ENCODE measurements around the gene CNTFR. TPM values are rescaled to one million over a fixed set of nuclear protein-coding genes. Genes with fewer than 3 reads are reported as not detected.
"Not testable (repeated sequence)": the region's sequence is repeated elsewhere in the genome, so short reads cannot be mapped to it uniquely, and the experiment has no call there.

The CNTFR gene
- total RNA-seq, 1 donor from 2014 or later: 8.6 TPM

- TF ChIP-seq EZH2 (IDR thresholded peaks at IDR 0.05) (no peak), EZH2phosphoT487 (IDR thresholded peaks at IDR 0.05) (no peak)
- TF ChIP-seq, protein P1, sequence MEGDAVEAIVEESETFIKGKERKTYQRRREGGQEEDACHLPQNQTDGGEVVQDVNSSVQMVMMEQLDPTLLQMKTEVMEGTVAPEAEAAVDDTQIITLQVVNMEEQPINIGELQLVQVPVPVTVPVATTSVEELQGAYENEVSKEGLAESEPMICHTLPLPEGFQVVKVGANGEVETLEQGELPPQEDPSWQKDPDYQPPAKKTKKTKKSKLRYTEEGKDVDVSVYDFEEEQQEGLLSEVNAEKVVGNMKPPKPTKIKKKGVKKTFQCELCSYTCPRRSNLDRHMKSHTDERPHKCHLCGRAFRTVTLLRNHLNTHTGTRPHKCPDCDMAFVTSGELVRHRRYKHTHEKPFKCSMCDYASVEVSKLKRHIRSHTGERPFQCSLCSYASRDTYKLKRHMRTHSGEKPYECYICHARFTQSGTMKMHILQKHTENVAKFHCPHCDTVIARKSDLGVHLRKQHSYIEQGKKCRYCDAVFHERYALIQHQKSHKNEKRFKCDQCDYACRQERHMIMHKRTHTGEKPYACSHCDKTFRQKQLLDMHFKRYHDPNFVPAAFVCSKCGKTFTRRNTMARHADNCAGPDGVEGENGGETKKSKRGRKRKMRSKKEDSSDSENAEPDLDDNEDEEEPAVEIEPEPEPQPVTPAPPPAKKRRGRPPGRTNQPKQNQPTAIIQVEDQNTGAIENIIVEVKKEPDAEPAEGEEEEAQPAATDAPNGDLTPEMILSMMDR (IDR thresholded peaks at IDR 0.05): no peak
- Histone ChIP-seq H3K36me3 (no peaks in the 10 kb centered on the region), H3K79me2 (ENCODE audit: low read depth) (no peaks in the 10 kb centered on the region), H3K4me3 (no peak overlapping the region), H2AFZ (replicated peaks) (no peak overlapping the region), H3K27me3 (peaks cover 12% of the 10 kb centered on the region), H3K4me1 (no peaks in the 10 kb centered on the region), H3K9me3 (ENCODE audit: low read depth) (no peaks in the 10 kb centered on the region), H4K20me1 (ENCODE audit: low read depth) (no peaks in the 10 kb centered on the region), H3K4me2 (no peak overlapping the region), H3K9ac (no peak overlapping the region), H3K27ac (no peak overlapping the region), H3F3A (ENCODE audit: low read depth) (no peaks in the 10 kb centered on the region)
- H3K9me3 Mint-ChIP-seq: peaks cover 10% of the 10 kb centered on the region
- no peaks in the 10 kb centered on the region for H3K36me3 Mint-ChIP-seq
- DNase-seq (ENCODE audit: low spot score): no peak
- H3K27me3 Mint-ChIP-seq (ENCODE audit: insufficient read depth, low read depth): peaks cover 10% of the 10 kb centered on the region
- no peak overlapping the region for H3K4me3 Mint-ChIP-seq
- no peaks in the 10 kb centered on the region for H3K4me1 Mint-ChIP-seq
- H3K27ac Mint-ChIP-seq: no peak overlapping the region
Observed at GRCh38 chr9:34536685-34537084, 52.8 kb downstream of the CNTFR start.

GRCh38 chr9:34532041-34532440 is 57.5 kb downstream of the CNTFR start:
- peaks cover 14% of the 10 kb centered on the region for H3K9me3 Mint-ChIP-seq
- DNase-seq (ENCODE audit: low spot score): not testable (repeated sequence)

DNA sequence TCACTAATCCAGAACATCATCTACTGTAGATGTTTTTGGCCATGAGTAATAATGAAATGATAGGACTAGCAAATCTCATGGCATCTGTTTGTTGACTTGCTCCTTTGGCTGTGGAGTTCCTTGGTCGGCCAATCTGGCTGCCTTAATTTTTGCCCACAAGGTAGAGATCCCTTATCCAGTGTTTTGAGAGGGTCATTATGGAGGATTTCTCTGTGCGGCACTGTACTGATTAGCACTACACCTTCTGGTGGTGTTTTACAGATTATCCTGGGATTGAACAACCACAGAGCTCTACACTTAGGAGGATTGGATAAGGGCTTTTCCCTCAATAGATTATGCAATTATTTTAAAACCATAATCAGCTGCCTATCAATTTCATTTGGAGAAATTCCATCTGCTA is 63.5 kb downstream of the CNTFR start:
- Histone ChIP-seq H3K4me3 (no peak overlapping the region), H3K9me3 (ENCODE audit: low read depth) (no peaks in the 10 kb centered on the region), H3K79me2 (ENCODE audit: low read depth) (no peaks in the 10 kb centered on the region), H3K27me3 (peaks cover 52% of the 10 kb centered on the region), H2AFZ (replicated peaks) (no peak overlapping the region), H3K4me1 (peaks cover 13% of the 10 kb centered on the region), H3F3A (ENCODE audit: low read depth) (peaks cover 6% of the 10 kb centered on the region), H3K4me2 (no peak overlapping the region), H4K20me1 (ENCODE audit: low read depth) (no peaks in the 10 kb centered on the region), H3K9ac (no peak overlapping the region), H3K36me3 (no peaks in the 10 kb centered on the region), H3K27ac (no peak overlapping the region)
- no peak overlapping the region for H3K27ac Mint-ChIP-seq
- peaks cover 2% of the 10 kb centered on the region for H3K9me3 Mint-ChIP-seq
- no peak overlapping the region for H3K4me3 Mint-ChIP-seq
- peaks cover 18% of the 10 kb centered on the region for H3K4me1 Mint-ChIP-seq
- peaks cover 14% of the 10 kb centered on the region for H3K27me3 Mint-ChIP-seq (ENCODE audit: insufficient read depth, low read depth)
- TF ChIP-seq EZH2phosphoT487 (IDR thresholded peaks at IDR 0.05) (no peak), EZH2 (IDR thresholded peaks at IDR 0.05) (no peak)
- TF ChIP-seq, protein P1 (IDR thresholded peaks at IDR 0.05): no peak
- H3K36me3 Mint-ChIP-seq: peaks cover 3% of the 10 kb centered on the region
- DNase-seq (ENCODE audit: low spot score): no peak

More at GRCh38 chr9:34532041-34532440, 57.5 kb downstream of the CNTFR start:
- H3K9ac ChIP-seq; H3K36me3 ChIP-seq; H3K4me3 ChIP-seq; H2AFZ ChIP-seq (replicated peaks); H3K27ac Mint-ChIP-seq; H3K79me2 ChIP-seq (ENCODE audit: low read depth); H3K4me2 ChIP-seq; H4K20me1 ChIP-seq (ENCODE audit: low read depth); H3K9me3 ChIP-seq (ENCODE audit: low read depth); H3K4me1 Mint-ChIP-seq; H3K4me3 Mint-ChIP-seq; H3K36me3 Mint-ChIP-seq; H3K4me1 ChIP-seq; H3F3A ChIP-seq (ENCODE audit: low read depth); H3K27ac ChIP-seq: not testable (repeated sequence)
- peaks cover 16% of the 10 kb centered on the region for H3K27me3 Mint-ChIP-seq (ENCODE audit: insufficient read depth, low read depth)
- peaks cover 25% of the 10 kb centered on the region for H3K27me3 ChIP-seq

GRCh38 chr9:34524349-34524748 is 65.2 kb downstream of the CNTFR start:
- Histone ChIP-seq H3K4me1 (peaks cover 13% of the 10 kb centered on the region), H2AFZ (replicated peaks) (no peak overlapping the region), H3K79me2 (ENCODE audit: low read depth) (no peaks in the 10 kb centered on the region), H3K27ac (no peak overlapping the region), H4K20me1 (ENCODE audit: low read depth) (no peaks in the 10 kb centered on the region), H3K36me3 (no peaks in the 10 kb centered on the region), H3K9ac (no peak overlapping the region), H3K9me3 (ENCODE audit: low read depth) (no peaks in the 10 kb centered on the region), H3K27me3 (peaks cover 43% of the 10 kb centered on the region), H3F3A (ENCODE audit: low read depth) (peaks cover 6% of the 10 kb centered on the region), H3K4me3 (no peak overlapping the region), H3K4me2 (no peak overlapping the region)
- Mint-ChIP-seq H3K27me3 (ENCODE audit: insufficient read depth, low read depth) (peaks cover 9% of the 10 kb centered on the region), H3K9me3 (no peaks in the 10 kb centered on the region), H3K4me3 (no peak overlapping the region), H3K36me3 (peaks cover 3% of the 10 kb centered on the region), H3K4me1 (peaks cover 18% of the 10 kb centered on the region), H3K27ac (no peak overlapping the region)
- no peak for DNase-seq (ENCODE audit: low spot score)
- TF ChIP-seq EZH2phosphoT487 (IDR thresholded peaks at IDR 0.05) (no peak), EZH2 (IDR thresholded peaks at IDR 0.05) (no peak)
- TF ChIP-seq, protein P1 (IDR thresholded peaks at IDR 0.05): no peak

Data from neural progenitor cell (in vitro differentiated cells).